GM12878 (cell line): ENCODE data around the gene OR1F1. TPM values are rescaled to one million over a fixed set of nuclear protein-coding genes. Genes with fewer than 3 reads are reported as not detected.

ENCODE experiments used
- ATAC-seq: fragments of 200-7000 bp; cut with Tn5 transposase; 3 replicates; pipeline ENCODE4 v1.9.1; 2020; ENCODE audit warnings: mild to moderate bottlenecking, moderate library complexity
- BruUV-seq: library from RNA; stranded (reverse); fragments of 400-500 nt; replicated peaks from 2 replicates; lab custom pipeline; 2021; lab: Mats Ljungman, UMichigan
- CTCF ChIA-PET: fragments of 300-600 bp; sonication (Branson Sonifier 250); formaldehyde crosslinking; extraction: SDS; loops from one replicate; lab custom pipeline; 2021; ENCODE audit warnings: inconsistent platforms; lab: Yijun Ruan, JAX
- POLR2A ChIA-PET: fragments of 350-600 bp; formaldehyde crosslinking; extraction: SDS; loops from one replicate; lab custom pipeline; 2021; ENCODE audit warnings: inconsistent platforms; lab: Charles Lee
- RAD21 ChIA-PET: fragments of 300-600 bp; sonication (Branson Sonifier 250); formaldehyde crosslinking; loops from one replicate; lab custom pipeline; 2023; ENCODE audit warnings: antibody characterized with exemption; ENCODE audit not compliant: unreplicated experiment; lab: Charles Lee
- SMC1A ChIA-PET: fragments of 300-600 bp; sonication (Branson Sonifier 250); formaldehyde crosslinking; loops from one replicate; lab custom pipeline; 2023; ENCODE audit not compliant: unreplicated experiment, uncharacterized antibody; lab: Charles Lee
- DNase-seq: peaks from one replicate; pipeline ENCODE4 v3.0.0-alpha.2; 2011; ENCODE audit warnings: low read depth, low spot score
- FAIRE-seq: peaks from 3 replicates; lab custom pipeline; 2011; peaks lifted over from hg19 to GRCh38; lab: Jason Lieb, UNC
- H2AFZ ChIP-seq: 2 replicates; pipeline ENCODE4 v1.6.0; 2011; ENCODE audit warnings: low read depth, low read length, control low read depth; ENCODE audit not compliant: control insufficient read depth
- H3K27ac ChIP-seq: 2 replicates; pipeline ENCODE4 v1.5.1; 2011; ENCODE audit warnings: control low read depth; ENCODE audit not compliant: control insufficient read depth, insufficient read depth
- H3K27me3 ChIP-seq, 2 experiments: replicated peaks in 1 of 2; 2 replicates each; pipeline versions ENCODE4 v1.6.0 to v1.6.1; 2011; ENCODE audit warnings: low read length in 1 of 2; ENCODE audit not compliant: control insufficient read depth in 2 of 2, insufficient read depth in 2 of 2
- H3K36me3 ChIP-seq, 2 experiments: 2 replicates each; pipeline ENCODE4 v1.5.1; 2011; ENCODE audit warnings: low read length in 1 of 2; ENCODE audit not compliant: control insufficient read depth in 2 of 2, insufficient read depth in 2 of 2
- H3K4me1 ChIP-seq: 2 replicates; pipeline ENCODE4 v1.6.1; 2011; ENCODE audit warnings: mild to moderate bottlenecking, low read length, moderate library complexity, mixed read lengths; ENCODE audit not compliant: control insufficient read depth, insufficient read depth
- H3K4me2 ChIP-seq: 2 replicates; pipeline ENCODE4 v1.6.0; 2011; ENCODE audit warnings: control low read depth; ENCODE audit not compliant: control insufficient read depth, insufficient read depth
- H3K4me3 ChIP-seq: fragments of 200-600 bp; sonication (generic); 2 replicates; pipeline ENCODE4 v1.5.1; 2016
- H3K79me2 ChIP-seq: 2 replicates; pipeline ENCODE4 v1.6.0; 2011; ENCODE audit warnings: low read length; ENCODE audit not compliant: control insufficient read depth, insufficient read depth
- H3K9ac ChIP-seq: 2 replicates; pipeline ENCODE4 v1.8.0; 2011; ENCODE audit warnings: low read length, control low read depth, mixed read lengths; ENCODE audit not compliant: control insufficient read depth, insufficient read depth
- H3K9me3 ChIP-seq: replicated peaks from 3 replicates; pipeline ENCODE4 v1.5.1; 2011; ENCODE audit warnings: mild to moderate bottlenecking, low read length; ENCODE audit not compliant: control insufficient read depth, insufficient read depth
- H4K20me1 ChIP-seq: 2 replicates; pipeline ENCODE4 v1.6.0; 2011; ENCODE audit not compliant: control insufficient read depth, insufficient read depth
- IRF4 ChIP-seq: IDR thresholded peaks from 2 replicates; pipeline ENCODE4 v1.6.1; 2011; ENCODE audit warnings: low read depth, low read length
- MTA3 ChIP-seq: IDR thresholded peaks from 2 replicates; pipeline ENCODE4 v1.6.1; 2012; ENCODE audit warnings: low read length, inconsistent platforms, borderline replicate concordance
- NFYB ChIP-seq: IDR thresholded peaks from 2 replicates; pipeline ENCODE4 v1.6.1; 2011; ENCODE audit warnings: low read depth, mild to moderate bottlenecking, low read length, improper control_type of control experiment, moderate library complexity; ENCODE audit not compliant: insufficient read depth
- NR2C1 ChIP-seq: fragments of 450-650 bp; IDR thresholded peaks from 2 replicates; pipeline ENCODE4 v1.6.1; 2017; ENCODE audit warnings: antibody characterized with exemption, mild to moderate bottlenecking, moderate library complexity
- PML ChIP-seq: IDR thresholded peaks from 2 replicates; pipeline ENCODE4 v1.6.1; 2012; ENCODE audit warnings: low read length, inconsistent platforms
- POLR2AphosphoS2 ChIP-seq: IDR thresholded peaks from 2 replicates; pipeline ENCODE4 v1.6.1; 2011; ENCODE audit warnings: low read depth, mild to moderate bottlenecking, low read length, improper control_type of control experiment, moderate library complexity
- RELA ChIP-seq: fragments of 450-650 bp; IDR thresholded peaks from 2 replicates; pipeline ENCODE4 v1.8.0; 2014; ENCODE audit warnings: borderline replicate concordance; ENCODE audit not compliant: partially characterized antibody
- RUNX3 ChIP-seq: IDR thresholded peaks from 2 replicates; pipeline ENCODE4 v1.6.1; 2012; ENCODE audit warnings: low read length, inconsistent platforms
- SMAD5 ChIP-seq: IDR thresholded peaks from 2 replicates; pipeline ENCODE4 v1.6.1; 2016; ENCODE audit warnings: antibody characterized with exemption, low read depth
- STAT3 ChIP-seq: IDR thresholded peaks from 2 replicates; pipeline ENCODE4 v1.6.1; 2011; ENCODE audit warnings: low read depth, low read length, improper control_type of control experiment
- TBL1XR1 ChIP-seq: IDR thresholded peaks from 2 replicates; pipeline ENCODE4 v1.6.1; 2012; ENCODE audit warnings: low read depth, low read length, improper control_type of control experiment
- TCF3 ChIP-seq: IDR thresholded peaks from 2 replicates; pipeline ENCODE4 v1.6.1; 2012; ENCODE audit warnings: low read depth, mild to moderate bottlenecking, low read length, borderline replicate concordance; ENCODE audit not compliant: insufficient read depth
- WGBS: methylation state at CpG from one replicate; pipeline ENCODE4 v1.1.6; 2016; ENCODE audit warnings: low lambda C conversion rate; ENCODE audit not compliant: insufficient replicate concordance, insufficient coverage; ENCODE audit errors: missing lambda C conversion rate; 5-methylcytosine and 5-hydroxymethylcytosine counted together
- in situ Hi-C: fragments of 300-500 bp; cut with MboI; formaldehyde crosslinking; loops from 9 replicates; pipeline ENCODE4 v1.14.3; 2018; ENCODE audit warnings: mixed read lengths
- intact Hi-C: fragments of 100-400 bp; cut with micrococcal nuclease; formaldehyde crosslinking; loops from one replicate; pipeline ENCODE4 v1.14.2; 2022; ENCODE audit not compliant: unreplicated experiment
- polyA plus RNA-seq, 11 experiments: library from polyadenylated mRNA; depleted of rRNA in 4 of 11; unstranded in 6 of 11; stranded (reverse) in 5 of 11; fragments of >200 nt; fragmentation: Nextera tagmentation in 4 of 11; fragmentation: Illumina TruSeq in 1 of 11; extraction: Ambion mirVana in 4 of 11; extraction: Trizol in 1 of 11; gene quantifications; 1 replicate in 1 of 11; 2 replicates in 10 of 11; pipeline versions ENCODE4 v1.2.1 to v1.2.3, GENCODE V29; 2011 to 2016; ENCODE audit warnings: inconsistent platforms in 2 of 11, missing spikeins in 2 of 11, low read depth in 1 of 11
- total RNA-seq, 4 experiments: library from RNA; depleted of rRNA in 3 of 4; stranded (reverse); fragments of >200 nt in 3 of 4; fragmentation: Illumina TruSeq in 1 of 4; extraction: Trizol in 1 of 4; gene quantifications; 2 replicates each; pipeline versions ENCODE4 v1.2.1 to v1.2.3, GENCODE V29; 2013 to 2021
- TF ChIP-seq, protein P1 (sequence below): IDR thresholded peaks from 2 replicates; pipeline ENCODE4 v1.6.1; 2012; ENCODE audit warnings: mild to moderate bottlenecking, low read depth, low read length
- TF ChIP-seq, protein P2 (sequence below): IDR thresholded peaks from 2 replicates; pipeline ENCODE4 v1.6.1; 2012; ENCODE audit warnings: low read depth, low read length, improper control_type of control experiment
- TF ChIP-seq, protein P3 (sequence below): fragments of 450-650 bp; IDR thresholded peaks from 2 replicates; pipeline ENCODE4 v1.6.1; 2016; ENCODE audit warnings: mild to moderate bottlenecking

OR1F1 gene
- total and polyA plus RNA-seq, 10 of the 15 experiments (the other 5 are each of a cell fraction or from before 2014, with no cell fraction given), result 0.10 to 0.14 (median 0.12) TPM; not detected in 7

DNA sequence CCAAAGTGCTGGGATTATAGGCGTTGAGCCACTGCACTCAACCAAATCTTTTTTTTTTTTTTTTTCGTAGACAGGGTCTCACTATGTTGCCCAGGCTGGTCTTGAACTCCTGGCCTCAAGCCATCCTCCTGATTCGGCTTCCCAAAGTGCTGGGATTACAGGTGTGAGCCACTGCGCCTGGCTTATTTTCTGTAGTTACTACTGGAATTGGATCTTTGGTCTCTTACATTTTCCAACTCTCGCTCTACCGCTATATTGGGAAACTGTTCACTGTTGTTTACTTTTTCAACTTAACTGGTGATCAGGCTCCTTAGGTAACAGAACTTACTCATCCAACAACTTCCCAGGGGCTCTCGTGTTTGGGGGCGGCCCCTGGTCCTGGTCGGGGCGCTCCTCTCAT is 32.8 kb downstream of the OR1F1 start:
- Histone ChIP-seq H3K4me1 (no peaks in the 10 kb centered on the region; the same call in 1 of the 2 replicates), H3K9ac (no peak overlapping the region), H3K9me3 (peaks cover 20% of the 10 kb centered on the region), H3K4me2 (no peak overlapping the region), H3K4me3 (no peak overlapping the region), H2AFZ (no peak overlapping the region), H3K27ac (no peak overlapping the region), H4K20me1 (no peaks in the 10 kb centered on the region), H3K27me3 (no peaks in the 10 kb centered on the region), H3K36me3 (peaks cover 0 to 13% of the 10 kb centered on the region in 2 experiments; a peak in 1 of 4 replicates), H3K79me2 (no peaks in the 10 kb centered on the region)
- intact Hi-C loops (no loop called here), in situ Hi-C loops (no loop called here)
- no TSS peak for BruUV-seq
- SMC1A ChIA-PET, result no interaction called here
- no peak for FAIRE-seq
- no peak for DNase-seq
- CTCF ChIA-PET, result no interaction called here
- no peak for ATAC-seq
- POLR2A ChIA-PET, result interaction anchor here (0.6 kb wide), 1 partner anchor 25 kb away, joined by 7 read pairs; no protein-coding TSS in a partner anchor
- RAD21 ChIA-PET, result no interaction called here
- 83% methylated on average over 9 of the region's 10 CpGs for WGBS
- TF ChIP-seq IRF4 (no peak), MTA3 (no peak), TCF3 (no peak), SMAD5 (no peak), NFYB (no peak), RELA (no peak), TBL1XR1 (no peak), PML (no peak), STAT3 (no peak), POLR2AphosphoS2 (no peak), RUNX3 (no peak), NR2C1 (no peak)
- TF ChIP-seq, protein P1, sequence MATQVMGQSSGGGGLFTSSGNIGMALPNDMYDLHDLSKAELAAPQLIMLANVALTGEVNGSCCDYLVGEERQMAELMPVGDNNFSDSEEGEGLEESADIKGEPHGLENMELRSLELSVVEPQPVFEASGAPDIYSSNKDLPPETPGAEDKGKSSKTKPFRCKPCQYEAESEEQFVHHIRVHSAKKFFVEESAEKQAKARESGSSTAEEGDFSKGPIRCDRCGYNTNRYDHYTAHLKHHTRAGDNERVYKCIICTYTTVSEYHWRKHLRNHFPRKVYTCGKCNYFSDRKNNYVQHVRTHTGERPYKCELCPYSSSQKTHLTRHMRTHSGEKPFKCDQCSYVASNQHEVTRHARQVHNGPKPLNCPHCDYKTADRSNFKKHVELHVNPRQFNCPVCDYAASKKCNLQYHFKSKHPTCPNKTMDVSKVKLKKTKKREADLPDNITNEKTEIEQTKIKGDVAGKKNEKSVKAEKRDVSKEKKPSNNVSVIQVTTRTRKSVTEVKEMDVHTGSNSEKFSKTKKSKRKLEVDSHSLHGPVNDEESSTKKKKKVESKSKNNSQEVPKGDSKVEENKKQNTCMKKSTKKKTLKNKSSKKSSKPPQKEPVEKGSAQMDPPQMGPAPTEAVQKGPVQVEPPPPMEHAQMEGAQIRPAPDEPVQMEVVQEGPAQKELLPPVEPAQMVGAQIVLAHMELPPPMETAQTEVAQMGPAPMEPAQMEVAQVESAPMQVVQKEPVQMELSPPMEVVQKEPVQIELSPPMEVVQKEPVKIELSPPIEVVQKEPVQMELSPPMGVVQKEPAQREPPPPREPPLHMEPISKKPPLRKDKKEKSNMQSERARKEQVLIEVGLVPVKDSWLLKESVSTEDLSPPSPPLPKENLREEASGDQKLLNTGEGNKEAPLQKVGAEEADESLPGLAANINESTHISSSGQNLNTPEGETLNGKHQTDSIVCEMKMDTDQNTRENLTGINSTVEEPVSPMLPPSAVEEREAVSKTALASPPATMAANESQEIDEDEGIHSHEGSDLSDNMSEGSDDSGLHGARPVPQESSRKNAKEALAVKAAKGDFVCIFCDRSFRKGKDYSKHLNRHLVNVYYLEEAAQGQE, result no peak
- TF ChIP-seq, protein P2, sequence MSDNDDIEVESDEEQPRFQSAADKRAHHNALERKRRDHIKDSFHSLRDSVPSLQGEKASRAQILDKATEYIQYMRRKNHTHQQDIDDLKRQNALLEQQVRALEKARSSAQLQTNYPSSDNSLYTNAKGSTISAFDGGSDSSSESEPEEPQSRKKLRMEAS, result no peak
- TF ChIP-seq, protein P3, sequence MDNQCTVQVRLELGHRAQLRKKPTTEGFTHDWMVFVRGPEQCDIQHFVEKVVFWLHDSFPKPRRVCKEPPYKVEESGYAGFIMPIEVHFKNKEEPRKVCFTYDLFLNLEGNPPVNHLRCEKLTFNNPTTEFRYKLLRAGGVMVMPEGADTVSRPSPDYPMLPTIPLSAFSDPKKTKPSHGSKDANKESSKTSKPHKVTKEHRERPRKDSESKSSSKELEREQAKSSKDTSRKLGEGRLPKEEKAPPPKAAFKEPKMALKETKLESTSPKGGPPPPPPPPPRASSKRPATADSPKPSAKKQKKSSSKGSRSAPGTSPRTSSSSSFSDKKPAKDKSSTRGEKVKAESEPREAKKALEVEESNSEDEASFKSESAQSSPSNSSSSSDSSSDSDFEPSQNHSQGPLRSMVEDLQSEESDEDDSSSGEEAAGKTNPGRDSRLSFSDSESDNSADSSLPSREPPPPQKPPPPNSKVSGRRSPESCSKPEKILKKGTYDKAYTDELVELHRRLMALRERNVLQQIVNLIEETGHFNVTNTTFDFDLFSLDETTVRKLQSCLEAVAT, result no peak
